CD4-positive, alpha-beta T cell treated with Interleukin-4 for 1 hour (primary cell): ENCODE results near the gene IL17RD.

Source experiments
- DNase-seq, 2 donors: peaks; one replicate each; pipeline ENCODE4 v3.0.0-alpha.2; 2020 to 2022

The IL17RD gene

DNA sequence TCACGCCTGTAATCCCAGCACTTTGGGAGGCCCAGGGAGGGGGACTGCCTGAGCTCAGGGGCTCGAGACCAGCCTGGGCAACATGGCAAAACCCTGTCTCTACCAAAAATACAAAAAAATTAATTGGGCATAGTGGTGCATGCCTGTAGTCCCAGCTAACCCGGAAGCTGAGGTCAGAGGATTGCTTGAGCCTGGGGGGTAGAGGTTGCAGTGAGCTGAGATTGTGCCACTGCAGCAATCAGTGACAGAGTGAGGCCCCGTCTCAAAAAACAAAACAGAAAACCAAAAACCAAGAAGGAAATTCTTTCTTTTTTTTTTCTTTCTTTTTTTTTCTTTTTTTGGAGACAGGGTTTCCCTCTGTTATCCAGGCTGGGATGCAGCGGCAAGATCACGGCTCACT, 101.2 kb downstream of the IL17RD start:
- no peak for DNase-seq

GRCh38 chr3:57063032-57063431, 102.1 kb downstream of the IL17RD start:
- DNase-seq: no peak

GRCh38 chr3:57062101-57062631, 103.0 kb downstream of the IL17RD start:
- DNase-seq: no peak

GRCh38 chr3:57061556-57061955, 103.6 kb downstream of the IL17RD start:
- DNase-seq: no peak

GRCh38 chr3:57060089-57060821, 104.9 kb downstream of the IL17RD start, which contains the start of gene SPATA12:
SPATA12 (plus strand) TSS chr3:57060664; CDS start chr3:57073695, 13,031 bp downstream.
- peak in 1 of 2 donors; percentile 70 for DNase-seq

- DNase-seq: no peak
Observed at GRCh38 chr3:57059411-57059810, 105.7 kb downstream of the IL17RD start.

GRCh38 chr3:57057351-57057750, 107.8 kb downstream of the IL17RD start:
- DNase-seq: no peak

GRCh38 chr3:57053122-57053521, 112.0 kb downstream of the IL17RD start:
- no peak for DNase-seq

DNA sequence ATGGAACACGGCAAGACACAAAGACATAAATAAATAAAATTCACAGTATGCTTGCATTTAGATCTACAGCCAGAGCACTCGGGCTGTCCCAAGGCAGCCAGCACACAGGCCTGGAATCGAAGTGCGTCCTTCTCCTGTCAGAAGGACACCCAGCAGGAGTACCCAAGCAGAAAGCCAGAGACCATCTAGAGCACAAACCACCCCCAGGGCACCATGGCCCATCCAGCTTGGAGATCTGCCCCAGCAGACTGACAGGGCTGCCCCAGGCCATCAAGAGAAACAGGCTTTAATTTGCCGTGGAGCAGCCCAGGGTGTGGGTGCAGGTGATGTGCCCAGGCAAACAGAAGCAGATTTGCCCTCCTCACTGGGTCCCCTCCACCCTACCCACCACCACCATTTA, 112.5 kb downstream of the IL17RD start:
- no peak for DNase-seq

GRCh38 chr3:57048728-57049127, 116.4 kb downstream of the IL17RD start:
- DNase-seq: no peak

- no peak for DNase-seq
Observed at GRCh38 chr3:57048052-57048671, 117.0 kb downstream of the IL17RD start.

- DNase-seq: no peak
Observed at GRCh38 chr3:57046101-57046765, 118.9 kb downstream of the IL17RD start.

GRCh38 chr3:57043518-57043917, 121.6 kb downstream of the IL17RD start:
- no peak for DNase-seq

GRCh38 chr3:57041674-57042073, 123.5 kb downstream of the IL17RD start:
- no peak for DNase-seq
